Heart left ventricle (tissue), 13 donors: Measurements from ENCODE around the gene KIF26B.

ENCODE experiments used
- POLR2A ChIP-seq, 2 donors: fragments of 450-650 bp; IDR thresholded peaks; one replicate each; pipeline ENCODE4 v1.6.1; 2017; ENCODE audit warnings: antibody characterized with exemption in 2 of 2, mild to moderate bottlenecking in 2 of 2, moderate library complexity in 2 of 2
- TF ChIP-seq, protein P1 (sequence below), 12 donors: fragments of 200-600 bp; sonication (generic) in 4 of 12; IDR thresholded peaks; one replicate each; pipeline versions ENCODE4 v1.5.0 to v1.8.0; 2018 to 2022; ENCODE audit warnings: antibody characterized with exemption in 12 of 12, mild to moderate bottlenecking in 5 of 12
- donor health status: ischemic (EF 13 %, LVEDD 7.1; RV severe dilation, severe dysfunction).
- donor health status: DM: no; HTN: yes; CAD: no.
- donor health status: DM: no; HTN: no; CAD: no.
- donor health status: ischemic (EF 25% LVEDD 6.9; RV normal size, moderate dysfunction).
- donor health status: ischemic (EF 25% LVEDD 5.7; RV mildly dilated, moderate dysfunction).
- donor health status: ischemic (EF 35%, LVEDD 5.7; RV mildly dilated, moderate dysfunction).
- donor health status: nonischemic (EF 11% LVEDD 7.7; RV severe dilation, severe dysfunction).
- donor health status: DM: yes; HTN: yes; CAD: no.
- donor health status: PGD.
- donor health status: ischemic (EF 29% LVEDD 5.4; RV normal size, mild dysfunction).
- donor health status: nonischemic (EF 23%, LVEDD 6.1; RV moderate dilation, normal function).

DNA sequence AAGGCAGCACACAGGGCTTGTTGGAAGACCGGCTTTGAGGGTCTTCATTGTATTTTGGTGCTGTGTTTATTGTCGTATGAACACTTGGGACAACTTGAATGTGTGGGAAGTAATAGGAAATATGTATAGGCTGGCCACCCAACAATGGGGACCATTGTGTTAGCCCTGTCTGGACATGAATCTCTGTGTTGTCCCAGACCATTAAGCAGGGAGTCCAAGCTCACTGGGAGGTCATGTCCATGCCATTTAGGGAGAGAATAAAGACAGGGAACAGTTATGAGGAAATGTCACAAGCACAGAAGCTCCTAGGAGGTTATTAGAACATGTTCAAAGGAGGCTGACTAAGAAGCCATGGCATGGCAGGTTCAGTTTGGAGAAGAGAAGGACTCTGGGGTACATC, 266.1 kb downstream of the KIF26B start:
- TF ChIP-seq, protein P1, sequence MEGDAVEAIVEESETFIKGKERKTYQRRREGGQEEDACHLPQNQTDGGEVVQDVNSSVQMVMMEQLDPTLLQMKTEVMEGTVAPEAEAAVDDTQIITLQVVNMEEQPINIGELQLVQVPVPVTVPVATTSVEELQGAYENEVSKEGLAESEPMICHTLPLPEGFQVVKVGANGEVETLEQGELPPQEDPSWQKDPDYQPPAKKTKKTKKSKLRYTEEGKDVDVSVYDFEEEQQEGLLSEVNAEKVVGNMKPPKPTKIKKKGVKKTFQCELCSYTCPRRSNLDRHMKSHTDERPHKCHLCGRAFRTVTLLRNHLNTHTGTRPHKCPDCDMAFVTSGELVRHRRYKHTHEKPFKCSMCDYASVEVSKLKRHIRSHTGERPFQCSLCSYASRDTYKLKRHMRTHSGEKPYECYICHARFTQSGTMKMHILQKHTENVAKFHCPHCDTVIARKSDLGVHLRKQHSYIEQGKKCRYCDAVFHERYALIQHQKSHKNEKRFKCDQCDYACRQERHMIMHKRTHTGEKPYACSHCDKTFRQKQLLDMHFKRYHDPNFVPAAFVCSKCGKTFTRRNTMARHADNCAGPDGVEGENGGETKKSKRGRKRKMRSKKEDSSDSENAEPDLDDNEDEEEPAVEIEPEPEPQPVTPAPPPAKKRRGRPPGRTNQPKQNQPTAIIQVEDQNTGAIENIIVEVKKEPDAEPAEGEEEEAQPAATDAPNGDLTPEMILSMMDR (IDR thresholded peaks at IDR 0.05), result no peak
- TF ChIP-seq POLR2A (IDR thresholded peaks at IDR 0.05), result no peak
